ENCODE data around the gene C21orf91.

C21orf91 gene

DNA sequence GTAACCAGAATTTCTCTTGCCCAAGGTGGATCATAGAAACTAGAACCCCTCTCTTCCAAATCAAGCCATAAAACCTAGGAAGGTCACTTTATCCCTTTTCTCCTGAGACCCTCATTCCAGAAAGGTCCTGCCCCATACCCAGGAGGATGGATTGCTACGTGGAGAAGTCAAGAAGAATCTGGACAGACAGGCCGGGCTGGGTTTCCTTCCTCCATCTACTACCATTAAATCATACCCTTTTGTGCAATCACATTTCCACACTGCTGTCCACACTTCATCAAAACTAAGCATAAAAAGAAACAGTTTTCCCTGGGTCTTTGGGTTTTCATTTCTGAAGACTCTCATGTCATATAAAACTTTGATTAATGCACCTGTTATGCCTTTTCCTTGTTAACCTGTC is 65.4 kb downstream of the C21orf91 start:
- Histone ChIP-seq H3K4me3 (ENCODE audit: low read depth, low read length) (no peak overlapping the region), H3K4me1 (ENCODE audit: control insufficient read depth, insufficient read depth, low read length) (no peaks in the 10 kb centered on the region), H3K27me3 (ENCODE audit: control insufficient read depth, insufficient read depth, low read length) (no peaks in the 10 kb centered on the region), H3K9ac (ENCODE audit: low read depth, low read length) (no peak overlapping the region), H3K9me3 (ENCODE audit: control insufficient read depth, insufficient read depth, low read length) (no peaks in the 10 kb centered on the region), H3K27ac (ENCODE audit: low read depth, low read length) (no peak overlapping the region), H3K36me3 (ENCODE audit: control insufficient read depth, insufficient read depth, low read length) (no peaks in the 10 kb centered on the region)

DNA sequence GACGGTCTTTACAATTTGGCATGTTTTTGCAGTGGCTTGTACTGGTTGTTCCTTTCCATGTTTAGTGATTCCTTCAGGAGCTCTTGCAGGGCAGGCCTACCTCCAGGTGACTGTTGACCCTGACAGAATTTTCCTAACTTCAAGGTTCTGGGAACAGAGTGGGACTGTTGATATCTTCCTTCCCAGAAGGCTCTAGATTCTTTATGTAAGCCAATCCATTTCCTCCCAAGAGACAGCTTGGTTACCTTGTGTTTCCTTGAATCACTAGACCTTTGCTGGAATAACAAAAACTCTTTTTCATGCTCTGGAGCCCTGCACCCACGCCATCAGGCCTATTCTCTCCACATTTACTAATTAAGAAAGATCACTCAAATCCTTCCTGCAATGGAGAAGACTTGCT is 67.0 kb downstream of the C21orf91 start:
- Histone ChIP-seq H3K9me3 (ENCODE audit: control insufficient read depth, insufficient read depth, low read length) (no peaks in the 10 kb centered on the region), H3K27ac (ENCODE audit: low read depth, low read length) (no peak overlapping the region), H3K4me3 (ENCODE audit: low read depth, low read length) (no peak overlapping the region), H3K9ac (ENCODE audit: low read depth, low read length) (no peak overlapping the region), H3K36me3 (ENCODE audit: control insufficient read depth, insufficient read depth, low read length) (no peaks in the 10 kb centered on the region), H3K4me1 (ENCODE audit: control insufficient read depth, insufficient read depth, low read length) (no peaks in the 10 kb centered on the region), H3K27me3 (ENCODE audit: control insufficient read depth, insufficient read depth, low read length) (no peaks in the 10 kb centered on the region)

DNA sequence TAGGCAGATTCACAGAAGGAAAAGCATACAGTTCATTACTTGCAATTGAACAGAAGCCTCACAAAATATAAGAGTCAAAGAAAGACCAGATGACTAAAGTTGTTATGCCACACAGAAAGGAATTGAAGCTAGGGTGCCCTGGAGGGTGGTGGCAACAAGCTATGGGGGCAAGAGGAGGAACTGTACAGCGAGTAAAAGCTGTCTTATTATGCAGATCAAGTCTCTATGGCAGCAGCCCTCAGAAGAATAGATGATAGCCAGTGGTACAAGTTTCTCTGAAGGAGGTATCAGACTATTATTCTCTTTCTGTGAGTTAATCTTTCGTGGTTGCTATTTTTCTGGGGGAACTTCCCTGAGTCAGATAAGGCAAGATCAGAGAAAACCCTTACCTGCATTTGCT is 72.2 kb downstream of the C21orf91 start:
- H3K4me3 ChIP-seq (ENCODE audit: low read depth, low read length) = no peak overlapping the region
- peaks cover 10% of the 10 kb centered on the region for H3K9me3 ChIP-seq (ENCODE audit: control insufficient read depth, insufficient read depth, low read length)
- no peaks in the 10 kb centered on the region for H3K27me3 ChIP-seq (ENCODE audit: control insufficient read depth, insufficient read depth, low read length)
- H3K27ac ChIP-seq (ENCODE audit: low read depth, low read length) = no peak overlapping the region
- no peaks in the 10 kb centered on the region for H3K36me3 ChIP-seq (ENCODE audit: control insufficient read depth, insufficient read depth, low read length)
- no peaks in the 10 kb centered on the region for H3K4me1 ChIP-seq (ENCODE audit: control insufficient read depth, insufficient read depth, low read length)
- H3K9ac ChIP-seq (ENCODE audit: low read depth, low read length) = no peak overlapping the region

DNA sequence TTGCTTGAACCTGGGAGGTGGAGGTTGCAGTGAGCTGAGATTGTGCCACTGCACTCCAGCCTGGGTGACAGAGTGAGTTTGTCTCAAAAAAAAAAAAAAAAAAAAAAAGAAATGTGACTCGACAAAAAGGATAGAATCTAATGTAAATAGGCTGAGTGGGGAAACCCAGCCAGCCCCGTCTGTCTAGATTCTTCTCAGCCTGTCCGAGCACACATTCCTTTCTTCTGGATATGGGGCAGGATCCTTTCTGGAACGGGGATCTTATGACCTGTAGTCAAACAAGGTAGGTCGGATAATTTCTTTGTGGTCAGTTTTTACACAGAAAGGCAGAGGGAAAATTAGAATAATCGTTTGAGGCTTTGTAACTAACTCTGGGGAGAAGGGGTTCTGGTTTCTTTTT is 74.1 kb downstream of the C21orf91 start:
- Histone ChIP-seq H3K27ac (ENCODE audit: low read depth, low read length) (no peak overlapping the region), H3K9ac (ENCODE audit: low read depth, low read length) (no peak overlapping the region), H3K4me1 (ENCODE audit: control insufficient read depth, insufficient read depth, low read length) (no peaks in the 10 kb centered on the region), H3K9me3 (ENCODE audit: control insufficient read depth, insufficient read depth, low read length) (peaks cover 10% of the 10 kb centered on the region), H3K27me3 (ENCODE audit: control insufficient read depth, insufficient read depth, low read length) (no peaks in the 10 kb centered on the region), H3K36me3 (ENCODE audit: control insufficient read depth, insufficient read depth, low read length) (no peaks in the 10 kb centered on the region), H3K4me3 (ENCODE audit: low read depth, low read length) (no peak overlapping the region)

DNA sequence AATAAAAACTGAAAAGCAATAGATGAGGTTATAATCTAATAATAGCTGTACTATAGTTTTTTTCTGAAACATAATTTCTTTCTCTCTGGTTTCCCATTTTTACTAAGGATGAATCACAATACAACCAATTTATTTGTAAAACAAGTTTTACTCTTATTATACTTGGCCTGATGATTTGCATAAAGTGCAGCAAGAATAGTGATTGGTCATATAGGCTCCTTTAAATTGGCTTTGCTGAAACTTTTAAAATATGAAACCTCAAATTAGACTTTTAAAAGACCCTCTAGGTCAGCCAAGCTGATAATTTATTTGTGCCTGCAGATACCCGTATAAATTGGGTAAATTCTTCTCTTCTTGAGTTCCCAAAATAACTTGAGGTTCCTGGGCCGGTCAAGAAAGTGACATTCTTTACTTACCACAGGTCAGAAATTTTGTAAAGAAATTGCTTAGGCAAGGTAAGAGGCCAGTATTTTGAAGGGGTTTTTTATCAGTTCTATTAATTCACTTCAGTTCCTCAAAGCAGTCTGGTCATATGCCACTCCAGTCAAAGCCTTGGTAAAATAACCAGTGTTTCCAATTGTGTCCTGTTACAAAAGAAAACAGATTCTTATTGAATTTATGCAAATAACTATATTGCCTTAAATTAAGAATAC is 76.1 kb downstream of the C21orf91 start:
- Histone ChIP-seq H3K27me3 (ENCODE audit: control insufficient read depth, insufficient read depth, low read length) (no peaks in the 10 kb centered on the region), H3K27ac (ENCODE audit: low read depth, low read length) (no peak overlapping the region), H3K9ac (ENCODE audit: low read depth, low read length) (no peak overlapping the region), H3K9me3 (ENCODE audit: control insufficient read depth, insufficient read depth, low read length) (peaks cover 10% of the 10 kb centered on the region), H3K4me1 (ENCODE audit: control insufficient read depth, insufficient read depth, low read length) (no peaks in the 10 kb centered on the region), H3K4me3 (ENCODE audit: low read depth, low read length) (no peak overlapping the region), H3K36me3 (ENCODE audit: control insufficient read depth, insufficient read depth, low read length) (no peaks in the 10 kb centered on the region)

DNA sequence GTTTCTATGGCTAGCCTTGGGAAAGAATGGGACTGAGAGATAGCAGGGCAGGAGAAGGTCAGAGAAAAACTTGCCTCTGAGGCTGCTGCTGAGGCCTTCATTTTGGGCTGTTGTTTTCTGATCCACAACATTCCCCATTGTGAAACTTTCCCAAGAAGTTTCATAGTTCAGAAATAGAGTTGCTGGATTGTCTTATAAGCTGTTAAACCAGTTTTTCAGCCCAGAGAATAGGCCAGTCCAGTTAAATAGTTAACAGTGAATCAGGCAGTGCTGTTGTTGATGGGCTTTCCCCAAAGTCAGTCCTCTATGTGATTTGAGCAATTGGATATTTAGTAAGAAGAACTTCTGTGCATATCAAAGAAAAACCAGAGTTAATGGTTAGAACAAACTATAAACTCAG is 77.0 kb downstream of the C21orf91 start:
- peaks cover 10% of the 10 kb centered on the region for H3K9me3 ChIP-seq (ENCODE audit: control insufficient read depth, insufficient read depth, low read length)
- no peak overlapping the region for H3K9ac ChIP-seq (ENCODE audit: low read depth, low read length)
- H3K36me3 ChIP-seq (ENCODE audit: control insufficient read depth, insufficient read depth, low read length) = no peaks in the 10 kb centered on the region
- no peak overlapping the region for H3K27ac ChIP-seq (ENCODE audit: low read depth, low read length)
- no peaks in the 10 kb centered on the region for H3K27me3 ChIP-seq (ENCODE audit: control insufficient read depth, insufficient read depth, low read length)
- no peak overlapping the region for H3K4me3 ChIP-seq (ENCODE audit: low read depth, low read length)
- no peaks in the 10 kb centered on the region for H3K4me1 ChIP-seq (ENCODE audit: control insufficient read depth, insufficient read depth, low read length)

Data from HUES48 (cell line).